B cell (primary cell): ENCODE data around the gene CPED1. TPM values are rescaled to one million over a fixed set of nuclear protein-coding genes. Genes with fewer than 3 reads are reported as not detected.

Source experiments
- ATAC-seq: fragments of 200-7000 bp; cut with Tn5 transposase; one replicate; pipeline ENCODE4 v1.10.0; 2021; ENCODE audit warnings: low read depth, mild to moderate bottlenecking, moderate number of reproducible peaks, moderate library complexity
- CTCF ChIA-PET: fragments of 350-600 bp; sonication (Branson Sonifier 250); formaldehyde crosslinking; loops from one replicate; lab custom pipeline; 2021; ENCODE audit warnings: antibody characterized with exemption, inconsistent platforms; lab: Charles Lee
- POLR2A ChIA-PET: fragments of 350-600 bp; sonication (Branson Sonifier 250); formaldehyde crosslinking; loops from one replicate; lab custom pipeline; 2021; ENCODE audit warnings: antibody characterized with exemption; lab: Charles Lee
- DNase-seq: peaks from one replicate; pipeline ENCODE4 v3.0.0; 2013
- H2AFZ ChIP-seq: 2 replicates; pipeline ENCODE4 v1.6.1; 2012; ENCODE audit warnings: mild to moderate bottlenecking, low read depth, low read length; ENCODE audit not compliant: insufficient read depth, poor library complexity, severe bottlenecking
- H3K27ac ChIP-seq, 2 donors: 1 replicate in 1 of 2; 2 replicates in 1 of 2; pipeline ENCODE4 v1.5.1; 2012 to 2013; ENCODE audit warnings: low read length in 2 of 2, mild to moderate bottlenecking in 2 of 2, moderate library complexity in 1 of 2
- H3K27me3 ChIP-seq, 4 experiments: fragments of 200-600 bp in 1 of 4; sonication (generic) in 1 of 4; replicated peaks in 1 of 4; 1 replicate in 2 of 4; 2 replicates in 2 of 4; pipeline versions ENCODE4 v1.6.1 to v1.7.0; 2013 to 2016; ENCODE audit warnings: low read length in 3 of 4, mild to moderate bottlenecking in 2 of 4, mixed read lengths in 1 of 4, moderate library complexity in 1 of 4; ENCODE audit not compliant: insufficient read depth in 4 of 4, control insufficient read depth in 3 of 4; ENCODE audit errors: control extremely low read depth in 1 of 4
- H3K36me3 ChIP-seq, 2 experiments: replicated peaks in 1 of 2; 1 replicate in 1 of 2; 2 replicates in 1 of 2; pipeline versions ENCODE4 v1.6.1 to v1.7.1; 2013; ENCODE audit warnings: low read length in 1 of 2; ENCODE audit not compliant: insufficient read depth in 2 of 2, control insufficient read depth in 1 of 2; ENCODE audit errors: control extremely low read depth in 1 of 2, extremely low read depth in 1 of 2
- H3K4me1 ChIP-seq, 2 donors: fragments of 200-600 bp in 1 of 2; sonication (generic) in 1 of 2; 1 replicate in 1 of 2; 2 replicates in 1 of 2; pipeline versions ENCODE4 v1.5.1 to v1.6.1; 2013 to 2017; ENCODE audit warnings: low read length in 2 of 2; ENCODE audit not compliant: control insufficient read depth in 2 of 2, insufficient read depth in 2 of 2
- H3K4me2 ChIP-seq: replicated peaks from 2 replicates; pipeline ENCODE3; 2012; ENCODE audit warnings: mild to moderate bottlenecking, low read depth, low read length; ENCODE audit not compliant: poor library complexity, severe bottlenecking
- H3K4me3 ChIP-seq, 5 experiments: fragments of 200-600 bp in 1 of 5; sonication (generic) in 1 of 5; 1 replicate in 3 of 5; 2 replicates in 2 of 5; pipeline versions ENCODE4 v1.5.1 to v1.7.0; 2011 to 2016; ENCODE audit warnings: low read length in 4 of 5, mild to moderate bottlenecking in 4 of 5, low read depth in 2 of 5, control low read depth in 1 of 5, moderate library complexity in 1 of 5; ENCODE audit not compliant: insufficient read depth in 1 of 5; ENCODE audit errors: control extremely low read depth in 1 of 5, extremely low read depth in 1 of 5
- H3K79me2 ChIP-seq: fragments of 200-600 bp; sonication (generic); one replicate; pipeline ENCODE4 v1.6.0; 2016; ENCODE audit warnings: low read length; ENCODE audit not compliant: control insufficient read depth, insufficient read depth
- H3K9ac ChIP-seq: fragments of 200-600 bp; sonication (generic); 2 replicates; pipeline ENCODE4 v1.6.1; 2017; ENCODE audit warnings: mild to moderate bottlenecking, low read length, moderate library complexity
- H3K9me3 ChIP-seq, 3 donors: one replicate each; pipeline versions ENCODE4 v1.6.1 to v1.7.1; 2013; ENCODE audit warnings: low read length in 2 of 3; ENCODE audit not compliant: control insufficient read depth in 2 of 3, insufficient read depth in 1 of 3; ENCODE audit errors: control extremely low read depth in 1 of 3
- H4K20me1 ChIP-seq: 2 replicates; pipeline ENCODE4 v1.6.0; 2012; ENCODE audit warnings: mild to moderate bottlenecking, low read length; ENCODE audit not compliant: insufficient read depth, control insufficient read depth, poor library complexity, severe bottlenecking
- H3K27ac Mint-ChIP-seq: one replicate; pipeline ENCODE4 v1.8.0; 2021; ENCODE audit warnings: mixed read lengths
- H3K27me3 Mint-ChIP-seq: one replicate; pipeline ENCODE4 v1.8.0; 2021; ENCODE audit warnings: mixed read lengths
- H3K4me1 Mint-ChIP-seq: one replicate; pipeline ENCODE4 v1.8.0; 2021; ENCODE audit warnings: mixed read lengths
- H3K4me3 Mint-ChIP-seq: one replicate; pipeline ENCODE4 v1.8.0; 2021; ENCODE audit warnings: mixed read lengths
- H3K9me3 Mint-ChIP-seq: one replicate; pipeline ENCODE4 v1.8.0; 2022; ENCODE audit warnings: mixed read lengths; ENCODE audit not compliant: insufficient read depth
- CTCF ChIP-seq: fragments of 200-600 bp; IDR thresholded peaks from one replicate; pipeline ENCODE4 v1.8.0; 2022; ENCODE audit warnings: antibody characterized with exemption, mild to moderate bottlenecking
- EZH2 ChIP-seq: IDR thresholded peaks from 2 replicates; pipeline ENCODE4 v1.6.1; 2012; ENCODE audit warnings: borderline replicate concordance, low read depth, mild to moderate bottlenecking, moderate library complexity, low read length; ENCODE audit not compliant: insufficient read depth, poor library complexity, severe bottlenecking
- WGBS: methylation state at CpG from one replicate; pipeline ENCODE4 v1.1.5; 2013; ENCODE audit warnings: missing lambda C conversion rate; ENCODE audit not compliant: insufficient coverage; 5-methylcytosine and 5-hydroxymethylcytosine counted together
- intact Hi-C: fragments of 100-400 bp; cut with micrococcal nuclease; formaldehyde crosslinking; loops from one replicate; pipeline ENCODE4 v1.10.0; 2022
- polyA plus RNA-seq: library from polyadenylated mRNA; depleted of rRNA; stranded (reverse); fragments of >200 nt; gene quantifications from 2 replicates; pipeline ENCODE4 v1.2.3, GENCODE V29; 2012
- total RNA-seq, 2 donors: library from RNA; stranded (reverse); fragments of 120-200 nt in 1 of 2; gene quantifications; 1 replicate in 1 of 2; 2 replicates in 1 of 2; pipeline versions ENCODE4 v1.2.3 to v1.2.4, GENCODE V29; 2013 to 2022

The CPED1 gene
- total and polyA plus RNA-seq, 2 donors (not counting 1 experiment from before 2014, with no cell fraction given) = 0.44 to 3.8 TPM

GRCh38 chr7:121330053-121330833, 341.7 kb downstream of the CPED1 start:
- ATAC-seq = peak; percentile 59
- WGBS = 2% methylated on average over 34 of the region's 52 CpGs
- CTCF ChIA-PET = interaction anchor here (0.6 to 3.1 kb wide), 26 partner anchors 15 to 224 kb away, joined by 3 to 24 read pairs (median 4); no protein-coding TSS in a partner anchor

More at GRCh38 chr7:121330053-121330833, 341.7 kb downstream of the CPED1 start:
- Histone ChIP-seq H3K79me2 (peaks cover 23% of the 10 kb centered on the region), H3K4me3 (peak overlapping the region; percentile 54 to 97 (median 86)), H2AFZ (peak overlapping the region; percentile 86), H4K20me1 (no peaks in the 10 kb centered on the region), H3K27me3 (peaks cover 0 to 3% (median 0%) of the 10 kb centered on the region in 4 experiments), H3K9me3 (no peaks in the 10 kb centered on the region), H3K4me2 (peak overlapping the region; percentile 90), H3K4me1 (peaks cover 20 to 21% of the 10 kb centered on the region in 2 donors), H3K9ac (peak overlapping the region; percentile 76), H3K27ac (peak overlapping the region; percentile 25 to 32), H3K36me3 (no peaks in the 10 kb centered on the region)
- Mint-ChIP-seq H3K9me3 (no peaks in the 10 kb centered on the region), H3K4me3 (peak overlapping the region; percentile 91), H3K27ac (peak overlapping the region; percentile 92), H3K27me3 (peaks cover 13% of the 10 kb centered on the region), H3K4me1 (peaks cover 47% of the 10 kb centered on the region)
- intact Hi-C loops = loop anchor here (5.0 to 10.0 kb wide), 2 partner anchors 67 to 535 kb away; partner anchors contain the start of gene FAM3C
- POLR2A ChIA-PET = interaction anchor here (0.7 to 0.8 kb wide), 2 partner anchors 152 to 191 kb away, joined by 7 read pairs; no protein-coding TSS in a partner anchor
- peak; percentile 53 for DNase-seq
- TF ChIP-seq CTCF (no peak), EZH2 (no peak)
